NCI-H1105 (cell line): Measurements from ENCODE around the gene NTRK2.

Experiments
- DNase-seq: peaks from one replicate; lab custom pipeline; 2025; lab: John Stamatoyannopoulos, UW

The NTRK2 gene

GRCh38 chr9:84974855-84975254, 305.3 kb downstream of the NTRK2 start:
- DNase-seq = no peak

DNA sequence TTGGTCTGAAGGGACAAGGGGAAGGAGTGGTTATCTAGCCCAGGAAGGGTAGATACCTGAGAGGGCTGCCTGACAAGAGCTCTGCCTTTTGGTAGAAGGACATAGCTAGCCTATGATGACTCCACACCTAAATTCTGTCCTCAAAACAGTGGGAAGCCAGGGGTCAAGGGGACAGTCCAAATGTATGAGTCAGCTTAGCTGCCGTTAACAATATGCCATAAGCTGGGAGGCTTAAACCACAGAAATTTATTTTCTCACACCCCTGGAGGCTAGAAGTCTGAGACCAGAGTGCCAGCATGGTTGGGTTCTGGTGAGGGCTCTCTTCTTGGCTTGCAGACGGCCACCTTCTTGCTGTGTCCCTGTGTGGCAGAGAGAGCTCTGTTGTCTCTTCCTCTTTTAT, 306.4 kb downstream of the NTRK2 start:
- DNase-seq = no peak

- no peak for DNase-seq
These were observed 309.1 kb downstream of the NTRK2 start for GRCh38 chr9:84978661-84979060.

- DNase-seq = no peak
These were observed 314.2 kb downstream of the NTRK2 start for GRCh38 chr9:84983749-84984148.

GRCh38 chr9:84988621-84989020, 319.1 kb downstream of the NTRK2 start:
- DNase-seq = no peak

- DNase-seq = no peak
These were observed 320.9 kb downstream of the NTRK2 start for GRCh38 chr9:84990416-84990815.

GRCh38 chr9:84990850-84991513, 321.5 kb downstream of the NTRK2 start:
- no peak for DNase-seq

DNA sequence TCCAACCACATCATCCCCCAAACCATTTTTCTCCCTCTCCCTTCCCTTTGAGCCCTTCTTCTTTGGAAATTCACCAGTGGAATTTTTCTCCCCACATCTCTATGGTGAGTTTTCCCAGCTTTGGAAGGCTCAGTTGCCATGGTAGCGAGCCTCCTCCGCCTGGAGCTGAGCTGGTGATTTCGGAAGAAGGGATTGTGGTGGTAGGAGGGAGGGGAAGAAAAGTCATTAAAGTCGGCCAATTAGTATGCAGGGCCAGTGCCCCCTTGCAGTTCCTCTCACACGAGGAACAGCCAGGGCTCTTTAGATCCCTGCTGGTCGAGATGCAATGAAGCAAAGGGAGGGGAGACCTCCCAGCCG, 322.0 kb downstream of the NTRK2 start:
- no peak for DNase-seq

- no peak for DNase-seq
These were observed 322.9 kb downstream of the NTRK2 start for GRCh38 chr9:84992381-84992780.

- DNase-seq = no peak
These were observed 323.6 kb downstream of the NTRK2 start for GRCh38 chr9:84993105-84993504.

DNA sequence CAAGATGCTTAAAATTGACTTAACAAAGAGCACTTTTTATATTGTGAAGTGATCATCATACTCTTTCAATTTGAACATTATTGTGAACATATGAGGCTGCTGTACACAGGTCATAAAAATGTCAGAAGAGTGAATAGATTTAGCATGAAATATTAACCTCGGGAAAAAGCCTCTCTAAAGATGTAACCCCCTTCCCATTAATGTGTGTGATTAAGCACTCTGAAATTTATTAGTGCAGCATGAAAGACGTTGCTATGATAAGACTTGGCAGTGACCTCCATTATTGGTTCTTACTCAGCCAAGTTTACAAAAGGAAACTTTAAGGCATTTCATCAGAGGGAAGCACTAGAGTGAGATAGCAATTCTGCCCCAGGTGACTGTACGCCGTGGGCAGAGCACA, 326.5 kb downstream of the NTRK2 start:
- peak; percentile 11 for DNase-seq

DNA sequence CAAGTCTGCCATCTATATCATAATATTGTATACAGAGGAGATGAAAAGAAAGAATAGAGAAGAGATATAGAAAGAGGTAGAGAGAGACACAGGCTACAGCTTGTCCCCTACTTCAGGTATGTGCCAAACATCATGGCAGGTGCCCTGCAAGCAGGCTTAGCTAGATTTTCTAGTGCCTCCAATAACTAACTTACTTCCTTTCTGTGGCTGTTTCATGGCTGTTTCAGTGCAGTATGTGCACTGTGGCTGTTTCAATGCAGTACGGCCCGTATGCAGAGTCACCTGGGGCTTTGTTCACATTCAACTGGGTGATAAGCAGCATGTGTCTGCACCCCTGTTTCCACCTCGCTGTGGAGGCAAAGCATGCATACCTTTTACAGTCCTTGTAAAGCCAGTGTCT, 327.2 kb downstream of the NTRK2 start:
- DNase-seq = no peak

- DNase-seq = no peak
These were observed 327.9 kb downstream of the NTRK2 start for GRCh38 chr9:84997472-84997871.

GRCh38 chr9:84998639-84999038, 329.1 kb downstream of the NTRK2 start:
- DNase-seq = no peak

GRCh38 chr9:84999788-85000187, 330.3 kb downstream of the NTRK2 start:
- DNase-seq = no peak

DNA sequence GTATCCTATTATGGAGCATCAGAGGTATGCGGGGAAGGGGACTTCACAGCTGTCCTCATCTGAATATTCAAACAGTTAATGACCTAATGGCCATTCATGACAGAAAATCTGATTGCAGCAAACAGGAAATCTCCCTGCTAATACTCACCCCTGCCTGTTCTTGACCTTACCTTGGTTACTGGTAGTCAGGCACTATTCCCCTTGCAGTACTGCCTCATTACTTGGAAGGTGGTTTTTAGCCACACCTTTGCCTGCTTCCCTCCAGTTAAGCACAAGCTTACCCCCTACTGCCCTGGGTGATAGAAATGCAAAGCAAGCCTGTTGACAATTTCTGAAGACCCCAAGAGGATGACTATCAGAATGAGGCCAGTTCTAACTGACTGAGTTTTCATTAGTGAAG, 332.4 kb downstream of the NTRK2 start:
- DNase-seq = no peak

DNA sequence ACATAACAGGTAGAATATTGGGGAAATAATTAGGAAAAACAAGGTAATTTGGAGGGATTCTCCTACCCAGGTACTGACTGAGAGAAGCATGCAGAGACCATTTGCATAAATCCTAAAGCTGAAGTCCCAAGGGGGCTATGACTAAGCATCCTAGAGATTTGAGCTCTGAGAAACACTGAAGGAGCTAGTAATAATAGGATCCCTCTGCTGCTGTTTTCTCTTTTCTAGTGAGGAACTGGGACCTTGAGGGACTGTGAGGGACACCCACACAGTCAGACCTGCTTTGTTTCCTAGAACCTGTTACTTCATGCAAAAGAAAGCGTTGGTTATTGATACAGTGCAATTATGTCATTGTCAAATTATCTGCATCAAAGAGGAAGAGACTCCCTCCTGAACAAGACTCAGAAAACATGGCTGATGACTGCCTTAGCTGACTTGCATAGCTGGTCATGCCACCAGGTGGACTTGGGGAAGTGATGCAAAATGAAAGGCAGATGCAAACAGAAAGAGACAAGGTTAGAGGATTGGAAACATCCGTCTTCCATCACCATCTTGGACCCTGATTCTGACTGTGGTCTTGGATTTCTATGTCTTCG, 335.4 kb downstream of the NTRK2 start:
- DNase-seq = no peak

DNA sequence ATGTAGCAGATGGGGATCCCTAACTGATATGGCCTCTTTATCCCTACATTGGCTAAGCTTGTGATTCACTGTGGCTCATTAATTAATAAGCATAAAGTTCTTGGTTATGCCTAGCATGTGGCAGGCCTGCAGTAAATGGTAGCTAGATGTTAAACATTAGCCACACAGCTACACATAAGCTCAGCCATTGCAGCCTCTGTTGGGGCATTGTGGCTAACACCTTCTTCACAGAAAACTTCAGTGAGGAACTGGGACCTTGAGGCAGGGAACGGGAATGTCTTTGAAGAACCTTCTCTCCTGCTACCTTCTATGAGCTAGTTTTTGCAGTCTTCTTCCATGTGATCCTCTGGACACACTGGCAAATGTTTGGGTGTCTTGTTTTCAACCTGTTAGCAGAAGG, 338.2 kb downstream of the NTRK2 start:
- DNase-seq = no peak

GRCh38 chr9:85008215-85008614, 338.7 kb downstream of the NTRK2 start:
- no peak for DNase-seq

GRCh38 chr9:85009251-85009650, 339.7 kb downstream of the NTRK2 start:
- DNase-seq = no peak

- DNase-seq = no peak
These were observed 344.2 kb downstream of the NTRK2 start for GRCh38 chr9:85013703-85014102.

GRCh38 chr9:85014292-85014691, 344.8 kb downstream of the NTRK2 start:
- DNase-seq = no peak

- DNase-seq = no peak
These were observed 347.0 kb downstream of the NTRK2 start for GRCh38 chr9:85016384-85017006.

- DNase-seq = no peak
These were observed 351.3 kb downstream of the NTRK2 start for GRCh38 chr9:85020791-85021190.
